ENCODE results near the gene PSMG1.
"Not testable (repeated sequence)": the region's sequence is repeated elsewhere in the genome, so short reads cannot be mapped to it uniquely, and the experiment has no call there.

The PSMG1 gene

GRCh38 chr21:39188521-39189139 lies 5.4 kb upstream of the PSMG1 start:
- no peak for DNase-seq

- DNase-seq, result no peak
These were observed 3.9 kb upstream of the PSMG1 start for GRCh38 chr21:39187141-39187540.

GRCh38 chr21:39186676-39187075 lies 3.4 kb upstream of the PSMG1 start:
- DNase-seq, result no peak

GRCh38 chr21:39185157-39185556 lies 1.9 kb upstream of the PSMG1 start:
- DNase-seq, result no peak

GRCh38 chr21:39184050-39184980 lies 1.1 kb upstream of the PSMG1 start:
- DNase-seq, result no peak

- DNase-seq, result no peak
These were observed 573 bp downstream of the PSMG1 start for GRCh38 chr21:39182484-39183271.

- no peak for DNase-seq
These were observed 1.2 kb downstream of the PSMG1 start for GRCh38 chr21:39182016-39182415.

- DNase-seq, result no peak
These were observed 1.9 kb downstream of the PSMG1 start for GRCh38 chr21:39181205-39181818.

- peak in 1 of 2 donors; percentile 4 for DNase-seq
These were observed 2.7 kb downstream of the PSMG1 start for GRCh38 chr21:39180429-39181019.

- no peak for DNase-seq
These were observed 4.8 kb downstream of the PSMG1 start for GRCh38 chr21:39178421-39178820.

GRCh38 chr21:39176271-39176709 lies 7.0 kb downstream of the PSMG1 start:
- no peak for DNase-seq

GRCh38 chr21:39175665-39176064 lies 7.6 kb downstream of the PSMG1 start:
- DNase-seq, result no peak

- DNase-seq, result peak in 1 of 2 donors; percentile 38
These were observed 8.1 kb downstream of the PSMG1 start for GRCh38 chr21:39175154-39175553.

- DNase-seq, result peak in 1 of 2 donors; percentile 22
These were observed 9.3 kb downstream of the PSMG1 start for GRCh38 chr21:39173716-39174680.

GRCh38 chr21:39169906-39170305 lies 13.3 kb downstream of the PSMG1 start:
- DNase-seq, result no peak

GRCh38 chr21:39168800-39169199 lies 14.5 kb downstream of the PSMG1 start:
- no peak for DNase-seq

- DNase-seq, result no peak
These were observed 18.7 kb downstream of the PSMG1 start for GRCh38 chr21:39164523-39164922.

- DNase-seq, result no peak
These were observed 22.2 kb downstream of the PSMG1 start for GRCh38 chr21:39161064-39161463.

- DNase-seq, result no peak
These were observed 23.7 kb downstream of the PSMG1 start for GRCh38 chr21:39159342-39160063.

GRCh38 chr21:39157241-39157640 lies 26.0 kb downstream of the PSMG1 start:
- not testable (repeated sequence) for DNase-seq

GRCh38 chr21:39156024-39156423 lies 27.2 kb downstream of the PSMG1 start:
- no peak for DNase-seq
